Neural progenitor cell (in vitro differentiated cells): Measurements from ENCODE around the gene PANK2. TPM values are rescaled to one million over a fixed set of nuclear protein-coding genes. Genes with fewer than 3 reads are reported as not detected.
"Not testable (repeated sequence)": the region's sequence is repeated elsewhere in the genome, so short reads cannot be mapped to it uniquely, and the experiment has no call there.

Experiments used
- DNase-seq: peaks from one replicate; pipeline ENCODE4 v3.0.0-alpha.2; 2016; ENCODE audit warnings: low spot score
- H2AFZ ChIP-seq: fragments of 200-600 bp; sonication (generic); replicated peaks from 2 replicates; pipeline ENCODE4 v1.6.1; 2016; ENCODE audit warnings: antibody characterized with exemption
- H3F3A ChIP-seq: fragments of 200-600 bp; sonication (generic); 2 replicates; pipeline ENCODE4 v1.6.1; 2016; ENCODE audit warnings: antibody characterized with exemption, low read depth
- H3K27ac ChIP-seq: fragments of 200-600 bp; sonication (generic); 2 replicates; pipeline ENCODE4 v1.5.1; 2016; ENCODE audit warnings: mild to moderate bottlenecking
- H3K27me3 ChIP-seq: fragments of 200-600 bp; sonication (generic); 2 replicates; pipeline ENCODE4 v1.6.1; 2016; ENCODE audit warnings: mild to moderate bottlenecking, moderate library complexity
- H3K36me3 ChIP-seq: fragments of 200-600 bp; sonication (generic); 2 replicates; pipeline ENCODE4 v1.5.1; 2016
- H3K4me1 ChIP-seq: fragments of 200-600 bp; sonication (generic); 2 replicates; pipeline ENCODE4 v1.6.1; 2016; ENCODE audit warnings: mixed run types
- H3K4me2 ChIP-seq: fragments of 200-600 bp; sonication (generic); 2 replicates; pipeline ENCODE4 v1.6.1; 2016
- H3K4me3 ChIP-seq: fragments of 200-600 bp; sonication (generic); 2 replicates; pipeline ENCODE4 v1.5.1; 2016
- H3K79me2 ChIP-seq: fragments of 200-600 bp; sonication (generic); 2 replicates; pipeline ENCODE4 v1.6.1; 2016; ENCODE audit warnings: low read depth
- H3K9ac ChIP-seq: fragments of 200-600 bp; sonication (generic); 2 replicates; pipeline ENCODE4 v1.6.1; 2016
- H3K9me3 ChIP-seq: fragments of 200-600 bp; sonication (generic); 2 replicates; pipeline ENCODE4 v1.5.1; 2016; ENCODE audit warnings: low read depth
- H4K20me1 ChIP-seq: fragments of 200-600 bp; sonication (generic); 2 replicates; pipeline ENCODE4 v1.6.1; 2016; ENCODE audit warnings: low read depth
- H3K27ac Mint-ChIP-seq: 3 replicates; pipeline ENCODE4 v1.8.0; 2021; ENCODE audit warnings: mixed read lengths
- H3K27me3 Mint-ChIP-seq: 2 replicates; pipeline ENCODE4 v1.8.0; 2022; ENCODE audit warnings: low read depth, mild to moderate bottlenecking, inconsistent platforms, moderate library complexity, mixed read lengths; ENCODE audit not compliant: insufficient read depth
- H3K36me3 Mint-ChIP-seq: 3 replicates; pipeline ENCODE4 v1.8.0; 2021; ENCODE audit warnings: mixed read lengths
- H3K4me1 Mint-ChIP-seq: 3 replicates; pipeline ENCODE4 v1.8.0; 2021; ENCODE audit warnings: mixed read lengths
- H3K4me3 Mint-ChIP-seq: 3 replicates; pipeline ENCODE4 v1.8.0; 2021; ENCODE audit warnings: mild to moderate bottlenecking, moderate library complexity, mixed read lengths
- H3K9me3 Mint-ChIP-seq: 3 replicates; pipeline ENCODE4 v1.8.0; 2020; ENCODE audit warnings: mixed read lengths
- CTCF ChIP-seq: fragments of 200-600 bp; sonication (generic); IDR thresholded peaks from 2 replicates; pipeline ENCODE4 v1.5.1; 2017; ENCODE audit warnings: antibody characterized with exemption, mild to moderate bottlenecking
- EZH2 ChIP-seq: fragments of 200-600 bp; sonication (generic); IDR thresholded peaks from 2 replicates; pipeline ENCODE4 v1.6.1; 2017; ENCODE audit warnings: antibody characterized with exemption, mild to moderate bottlenecking, moderate library complexity
- EZH2phosphoT487 ChIP-seq: fragments of 200-600 bp; sonication (generic); IDR thresholded peaks from 2 replicates; pipeline ENCODE4 v1.6.1; 2017; ENCODE audit warnings: antibody characterized with exemption
- total RNA-seq: library from RNA; depleted of rRNA; stranded (reverse); fragments of >200 nt; gene quantifications from 2 replicates; pipeline ENCODE4 v1.2.3, GENCODE V29; 2015; ENCODE audit warnings: low replicate concordance

PANK2 gene
- total RNA-seq, 1 donor from 2014 or later, result 60.7 TPM

- H3K27ac Mint-ChIP-seq, result no peak overlapping the region
- H3K27me3 Mint-ChIP-seq, result peaks cover 2% of the 10 kb centered on the region
- TF ChIP-seq CTCF (no peak), EZH2 (no peak), EZH2phosphoT487 (no peak)
- H4K20me1 ChIP-seq, result no peaks in the 10 kb centered on the region
- peaks cover 4% of the 10 kb centered on the region for H3K9me3 Mint-ChIP-seq
- H3K4me1 ChIP-seq, result no peaks in the 10 kb centered on the region
- H3K79me2 ChIP-seq, result no peaks in the 10 kb centered on the region
- H3K4me1 Mint-ChIP-seq, result no peaks in the 10 kb centered on the region
- peaks cover 5% of the 10 kb centered on the region for H3K36me3 ChIP-seq
- H3K36me3 Mint-ChIP-seq, result peaks cover 41% of the 10 kb centered on the region
- H3K4me2 ChIP-seq, result no peak overlapping the region
- H3K4me3 ChIP-seq, result no peak overlapping the region
- H3K27ac ChIP-seq, result no peak overlapping the region
- no peak overlapping the region for H3K9ac ChIP-seq
- no peaks in the 10 kb centered on the region for H3K9me3 ChIP-seq
- no peaks in the 10 kb centered on the region for H3K27me3 ChIP-seq
- no peak overlapping the region for H2AFZ ChIP-seq
- no peaks in the 10 kb centered on the region for H3F3A ChIP-seq
- no peak overlapping the region for H3K4me3 Mint-ChIP-seq
- no peak for DNase-seq
These were observed 48.4 kb downstream of the PANK2 start for GRCh38 chr20:3937618-3938017.

- no peak for TF ChIP-seq CTCF
- no peak for TF ChIP-seq EZH2
- TF ChIP-seq EZH2phosphoT487, result no peak
- H3K4me3 ChIP-seq, result no peak overlapping the region
- no peaks in the 10 kb centered on the region for H3K4me1 ChIP-seq
- Mint-ChIP-seq H3K4me1 (no peaks in the 10 kb centered on the region), H3K27ac (no peak overlapping the region), H3K27me3 (no peaks in the 10 kb centered on the region), H3K9me3 (peaks cover 4% of the 10 kb centered on the region), H3K4me3 (no peak overlapping the region), H3K36me3 (peaks cover 33% of the 10 kb centered on the region)
- H3K27ac ChIP-seq, result no peak overlapping the region
- H3K36me3 ChIP-seq, result peaks cover 5% of the 10 kb centered on the region
- no peak overlapping the region for H3K9ac ChIP-seq
- no peak for DNase-seq
- no peaks in the 10 kb centered on the region for H3F3A ChIP-seq
- no peaks in the 10 kb centered on the region for H3K9me3 ChIP-seq
- H2AFZ ChIP-seq, result no peak overlapping the region
- no peaks in the 10 kb centered on the region for H3K27me3 ChIP-seq
- no peaks in the 10 kb centered on the region for H3K79me2 ChIP-seq
- no peak overlapping the region for H3K4me2 ChIP-seq
- H4K20me1 ChIP-seq, result no peaks in the 10 kb centered on the region
These were observed 51.7 kb downstream of the PANK2 start for GRCh38 chr20:3940905-3941304.

GRCh38 chr20:3946666-3947065 is 57.5 kb downstream of the PANK2 start:
- H3K27ac Mint-ChIP-seq, result not testable (repeated sequence)
- H3K36me3 Mint-ChIP-seq, result peaks cover 13% of the 10 kb centered on the region

GRCh38 chr20:3964719-3965118 is 75.5 kb downstream of the PANK2 start:
- Histone ChIP-seq H4K20me1 (no peaks in the 10 kb centered on the region), H3K4me1 (no peaks in the 10 kb centered on the region), H3K79me2 (no peaks in the 10 kb centered on the region), H3K9me3 (no peaks in the 10 kb centered on the region), H3K36me3 (no peaks in the 10 kb centered on the region), H3K27me3 (no peaks in the 10 kb centered on the region), H3K27ac (no peak overlapping the region), H3K4me2 (no peak overlapping the region), H3F3A (no peaks in the 10 kb centered on the region), H2AFZ (no peak overlapping the region), H3K4me3 (no peak overlapping the region), H3K9ac (no peak overlapping the region)
- Mint-ChIP-seq H3K9me3 (peaks cover 3% of the 10 kb centered on the region), H3K27me3 (no peaks in the 10 kb centered on the region), H3K4me3 (no peak overlapping the region), H3K27ac (no peak overlapping the region), H3K36me3 (peaks cover 16% of the 10 kb centered on the region), H3K4me1 (no peaks in the 10 kb centered on the region)
- DNase-seq, result no peak
- no peak for TF ChIP-seq EZH2
- no peak for TF ChIP-seq EZH2phosphoT487
- no peak for TF ChIP-seq CTCF

More at GRCh38 chr20:3946666-3947065, 57.5 kb downstream of the PANK2 start:
- H3K36me3 ChIP-seq, H4K20me1 ChIP-seq, H3K27me3 Mint-ChIP-seq, H2AFZ ChIP-seq, H3K27ac ChIP-seq, H3K9me3 Mint-ChIP-seq, H3K9ac ChIP-seq, H3K27me3 ChIP-seq, H3K4me3 Mint-ChIP-seq, H3K9me3 ChIP-seq, H3K4me1 ChIP-seq, H3F3A ChIP-seq, H3K4me3 ChIP-seq, H3K4me2 ChIP-seq, H3K79me2 ChIP-seq, DNase-seq, H3K4me1 Mint-ChIP-seq: not testable (repeated sequence)
